ENCODE measurements around the gene EVPLL. TPM values are rescaled to one million over a fixed set of nuclear protein-coding genes. Genes with fewer than 3 reads are reported as not detected.

Gene EVPLL
- total and polyA plus RNA-seq, 2 of the 4 experiments (the other 2 are of a cell fraction) = not detected

- TF ChIP-seq NFE2L2 (IDR thresholded peaks at IDR 0.05; ENCODE audit: low read depth, low read length) (no peak), BHLHE40 (IDR thresholded peaks at IDR 0.05; ENCODE audit: low read depth, low read length) (no peak), MAFK (IDR thresholded peaks at IDR 0.05; ENCODE audit: low read depth, low read length) (no peak), CHD1 (IDR thresholded peaks at IDR 0.05; ENCODE audit: low read depth, low read length) (no peak), MXI1 (IDR thresholded peaks at IDR 0.05; ENCODE audit: borderline replicate concordance, low read depth, low read length) (no peak), RAD21 (IDR thresholded peaks at IDR 0.05; ENCODE audit: low read length) (no peak)
These were observed 14.9 kb upstream of the EVPLL start (continued) for GRCh38 chr17:18362698-18363100.
